ENCODE data around the gene SLC22A1. TPM values are rescaled to one million over a fixed set of nuclear protein-coding genes. Genes with fewer than 3 reads are reported as not detected.
"Not testable (repeated sequence)": the region's sequence is repeated elsewhere in the genome, so short reads cannot be mapped to it uniquely, and the experiment has no call there.

The SLC22A1 gene
- total RNA-seq, 4 donors from 2014 or later = 0.35 to 0.67 (median 0.58) TPM; not detected in 1

DNA sequence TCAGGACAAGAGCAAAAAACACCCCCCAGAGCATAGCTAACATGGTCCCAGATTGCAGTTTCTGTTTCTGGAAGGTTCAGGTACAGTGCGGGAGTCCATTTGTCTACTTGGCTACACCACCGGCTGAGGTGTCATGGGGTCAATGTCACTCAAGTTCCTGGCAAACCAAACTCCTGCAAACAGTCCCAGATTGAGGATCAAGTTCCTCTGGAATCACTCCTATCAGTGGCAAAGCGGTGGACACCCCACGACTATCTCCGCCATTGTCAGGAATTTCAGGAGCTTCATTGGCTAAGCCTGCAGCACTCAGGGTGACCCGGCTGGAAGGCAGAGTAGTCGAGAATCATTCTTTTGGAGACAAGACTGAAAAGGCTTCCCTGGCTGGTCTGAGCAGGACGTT lies 41.8 kb downstream of the SLC22A1 start:
- TF ChIP-seq POLR2AphosphoS5 (IDR thresholded peaks at IDR 0.05) (no peak), EP300 (IDR thresholded peaks at IDR 0.05) (no peak), POLR2A (IDR thresholded peaks at IDR 0.05) (no peak)
- TF ChIP-seq, protein P1, sequence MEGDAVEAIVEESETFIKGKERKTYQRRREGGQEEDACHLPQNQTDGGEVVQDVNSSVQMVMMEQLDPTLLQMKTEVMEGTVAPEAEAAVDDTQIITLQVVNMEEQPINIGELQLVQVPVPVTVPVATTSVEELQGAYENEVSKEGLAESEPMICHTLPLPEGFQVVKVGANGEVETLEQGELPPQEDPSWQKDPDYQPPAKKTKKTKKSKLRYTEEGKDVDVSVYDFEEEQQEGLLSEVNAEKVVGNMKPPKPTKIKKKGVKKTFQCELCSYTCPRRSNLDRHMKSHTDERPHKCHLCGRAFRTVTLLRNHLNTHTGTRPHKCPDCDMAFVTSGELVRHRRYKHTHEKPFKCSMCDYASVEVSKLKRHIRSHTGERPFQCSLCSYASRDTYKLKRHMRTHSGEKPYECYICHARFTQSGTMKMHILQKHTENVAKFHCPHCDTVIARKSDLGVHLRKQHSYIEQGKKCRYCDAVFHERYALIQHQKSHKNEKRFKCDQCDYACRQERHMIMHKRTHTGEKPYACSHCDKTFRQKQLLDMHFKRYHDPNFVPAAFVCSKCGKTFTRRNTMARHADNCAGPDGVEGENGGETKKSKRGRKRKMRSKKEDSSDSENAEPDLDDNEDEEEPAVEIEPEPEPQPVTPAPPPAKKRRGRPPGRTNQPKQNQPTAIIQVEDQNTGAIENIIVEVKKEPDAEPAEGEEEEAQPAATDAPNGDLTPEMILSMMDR (IDR thresholded peaks at IDR 0.05) = no peak
- no peaks in the 10 kb centered on the region for H3K36me3 ChIP-seq
- no peak overlapping the region for H3K4me3 ChIP-seq
- H3K9me3 ChIP-seq = no peaks in the 10 kb centered on the region
- peaks cover 0 to 9% (median 0%) of the 10 kb centered on the region in 3 donors for H3K4me1 ChIP-seq
- no peak for ATAC-seq
- WGBS, 2 donors (ENCODE audit: low coverage in 1 of 2) = 43 to 51% methylated on average over 1 to 3 of the region's 8 CpGs
- no peaks in the 10 kb centered on the region for H3K27me3 ChIP-seq
- no peak overlapping the region for H3K27ac ChIP-seq

DNA sequence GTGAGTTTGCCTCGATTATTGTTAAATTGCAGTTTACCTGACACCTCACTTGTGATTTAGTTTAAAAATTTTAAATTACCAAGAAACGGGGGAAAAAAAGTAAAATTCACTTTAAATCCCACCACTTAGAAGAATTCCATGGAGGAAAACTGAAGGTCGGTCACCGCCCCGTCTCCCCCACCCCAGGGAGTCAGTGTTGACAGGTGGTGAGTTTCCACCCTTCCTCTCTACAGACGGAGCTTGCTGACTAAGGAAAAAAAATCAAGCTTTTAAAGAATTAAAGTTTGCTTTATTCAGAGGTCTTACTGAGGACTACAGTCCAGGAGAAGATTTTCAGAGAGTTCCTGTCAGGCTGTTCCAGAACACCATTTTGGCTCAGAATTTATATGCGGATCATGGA lies 42.3 kb downstream of the SLC22A1 start:
- no peak overlapping the region for H3K4me3 ChIP-seq
- 63 to 70% methylated on average over 7 of the region's 7 CpGs for WGBS, 2 donors (ENCODE audit: low coverage in 1 of 2)
- H3K27ac ChIP-seq = no peak overlapping the region
- H3K9me3 ChIP-seq = no peaks in the 10 kb centered on the region
- H3K4me1 ChIP-seq = peaks cover 0 to 9% (median 0%) of the 10 kb centered on the region in 3 donors
- no peak for ATAC-seq
- H3K36me3 ChIP-seq = no peaks in the 10 kb centered on the region
- H3K27me3 ChIP-seq = no peaks in the 10 kb centered on the region
- TF ChIP-seq, protein P1 (IDR thresholded peaks at IDR 0.05) = no peak
- TF ChIP-seq POLR2AphosphoS5 (IDR thresholded peaks at IDR 0.05) = no peak
- no peak for TF ChIP-seq POLR2A (IDR thresholded peaks at IDR 0.05)
- no peak for TF ChIP-seq EP300 (IDR thresholded peaks at IDR 0.05)

DNA sequence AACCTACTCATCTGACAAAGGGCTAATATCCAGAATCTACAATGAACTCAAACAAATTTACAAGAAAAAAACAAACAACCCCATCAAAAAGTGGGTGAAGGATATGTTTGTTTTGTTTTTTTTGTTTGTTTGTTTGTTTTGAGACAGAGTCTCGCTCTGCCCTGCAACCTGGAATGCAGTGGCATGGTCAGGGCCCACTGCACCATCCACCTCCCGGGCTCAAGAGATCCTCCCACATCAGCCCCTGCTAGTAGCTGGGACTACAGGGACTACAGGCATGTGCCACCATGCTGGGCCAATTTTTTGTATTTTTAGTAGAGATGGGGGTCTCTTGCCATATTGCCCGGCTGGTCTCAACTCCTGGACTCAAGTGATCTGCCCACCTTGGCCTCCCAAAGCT lies 44.3 kb downstream of the SLC22A1 start:
- H3K27ac ChIP-seq, H3K4me3 ChIP-seq, H3K27me3 ChIP-seq, ATAC-seq, H3K9me3 ChIP-seq, H3K36me3 ChIP-seq: not testable (repeated sequence)
- WGBS, 2 donors (ENCODE audit: low coverage in 1 of 2) = 79 to 80% methylated on average over 1 to 2 of the region's 3 CpGs
- H3K4me1 ChIP-seq = peaks cover 0 to 14% (median 0%) of the 10 kb centered on the region in 3 donors

DNA sequence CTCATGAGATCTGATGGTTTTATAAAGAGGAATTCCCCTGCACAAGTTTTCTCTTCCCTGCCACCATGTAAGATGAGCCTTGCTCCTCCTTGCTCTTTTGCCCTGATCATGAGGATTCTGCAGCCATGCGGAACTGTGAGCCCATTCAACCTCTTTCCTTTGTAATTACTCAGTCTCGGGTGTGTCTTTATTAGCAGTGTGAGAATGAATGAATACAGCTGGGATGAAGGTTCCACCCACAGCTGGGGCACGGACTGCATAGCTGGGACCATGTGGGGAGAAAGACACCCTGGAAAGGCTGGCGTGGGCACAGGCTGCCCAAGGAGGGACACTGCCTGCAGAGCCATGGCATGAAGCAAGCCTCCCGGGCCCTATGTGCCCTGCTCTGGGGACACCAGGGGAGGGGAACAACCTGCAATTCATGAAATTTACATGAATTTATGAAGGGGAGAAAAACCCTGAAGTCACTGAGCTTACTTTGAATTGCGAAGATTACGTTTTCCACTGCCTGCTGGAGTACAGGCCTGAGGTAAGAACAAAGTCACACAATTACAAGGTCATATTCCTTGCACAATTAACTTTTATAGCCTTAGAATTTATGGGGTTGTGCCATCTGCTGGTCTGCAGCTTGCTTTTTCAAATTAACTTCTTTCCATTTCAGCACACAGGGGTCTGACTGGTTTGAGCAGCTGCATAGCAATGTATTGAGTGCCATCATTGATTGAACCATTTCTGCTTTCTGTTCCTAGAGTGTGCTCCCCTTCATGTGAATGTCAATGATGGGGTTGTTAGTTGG lies 46.2 kb downstream of the SLC22A1 start:
- TF ChIP-seq, protein P1 (IDR thresholded peaks at IDR 0.05) = no peak
- TF ChIP-seq EP300 (IDR thresholded peaks at IDR 0.05) (no peak), POLR2AphosphoS5 (IDR thresholded peaks at IDR 0.05) (no peak), POLR2A (IDR thresholded peaks at IDR 0.05) (no peak)
- Histone ChIP-seq H3K27me3 (no peaks in the 10 kb centered on the region), H3K4me3 (no peak overlapping the region), H3K4me1 (peaks cover 0 to 6% (median 0%) of the 10 kb centered on the region in 3 donors), H3K9me3 (no peaks in the 10 kb centered on the region), H3K27ac (no peak overlapping the region), H3K36me3 (no peaks in the 10 kb centered on the region)
- no peak for ATAC-seq
- WGBS, 2 donors (ENCODE audit: low coverage in 1 of 2) = 83 to 85% methylated on average over 4 to 6 of the region's 7 CpGs

DNA sequence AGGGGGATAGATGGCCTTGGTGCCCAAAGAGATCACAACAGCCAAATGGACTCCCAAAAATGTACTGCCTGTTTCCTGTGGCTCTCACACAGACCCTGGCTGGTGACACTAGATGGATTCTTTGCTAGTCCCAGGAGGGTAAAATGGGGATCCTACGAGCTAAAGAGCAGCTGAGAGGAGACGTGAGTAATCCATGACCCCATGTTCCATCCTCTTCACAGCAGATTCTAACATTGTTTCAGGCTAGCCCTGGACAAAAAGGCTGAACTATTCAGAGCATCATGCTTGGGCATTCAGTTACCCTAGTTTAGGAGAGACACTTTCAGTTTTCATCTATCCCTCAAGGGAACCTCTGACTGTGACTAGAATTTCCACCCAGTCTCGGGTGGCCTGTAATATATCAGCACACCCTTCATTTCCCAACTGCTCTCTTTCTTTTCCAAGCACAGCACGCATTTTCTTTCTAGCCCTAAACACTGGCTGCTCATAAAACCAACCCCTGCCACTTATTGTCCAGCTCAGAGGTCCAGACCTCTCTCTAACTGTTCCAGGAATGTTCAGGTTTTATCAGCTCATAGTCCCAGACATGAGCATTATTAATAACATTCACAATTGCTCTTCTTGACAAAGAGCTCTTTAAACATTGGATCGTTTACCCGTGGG lies 48.5 kb downstream of the SLC22A1 start:
- Histone ChIP-seq H3K4me1 (peaks cover 0 to 5% (median 0%) of the 10 kb centered on the region in 3 donors), H3K27ac (no peak overlapping the region), H3K27me3 (no peaks in the 10 kb centered on the region), H3K4me3 (no peak overlapping the region), H3K9me3 (no peaks in the 10 kb centered on the region), H3K36me3 (no peaks in the 10 kb centered on the region)
- WGBS, 2 donors (ENCODE audit: low coverage in 1 of 2) = 18 to 57% methylated on average over 6 of the region's 6 CpGs
- no peak for TF ChIP-seq POLR2A (IDR thresholded peaks at IDR 0.05)
- TF ChIP-seq EP300 (IDR thresholded peaks at IDR 0.05) = no peak
- no peak for TF ChIP-seq POLR2AphosphoS5 (IDR thresholded peaks at IDR 0.05)
- ATAC-seq = no peak

All from gastroesophageal sphincter (tissue), 4 donors.